Measurements from ENCODE around the gene CHPF. TPM values are rescaled to one million over a fixed set of nuclear protein-coding genes. Genes with fewer than 3 reads are reported as not detected.

The CHPF gene
- total RNA-seq, 4 donors from 2014 or later: 7.8 to 41.6 (median 24.7) TPM

DNA sequence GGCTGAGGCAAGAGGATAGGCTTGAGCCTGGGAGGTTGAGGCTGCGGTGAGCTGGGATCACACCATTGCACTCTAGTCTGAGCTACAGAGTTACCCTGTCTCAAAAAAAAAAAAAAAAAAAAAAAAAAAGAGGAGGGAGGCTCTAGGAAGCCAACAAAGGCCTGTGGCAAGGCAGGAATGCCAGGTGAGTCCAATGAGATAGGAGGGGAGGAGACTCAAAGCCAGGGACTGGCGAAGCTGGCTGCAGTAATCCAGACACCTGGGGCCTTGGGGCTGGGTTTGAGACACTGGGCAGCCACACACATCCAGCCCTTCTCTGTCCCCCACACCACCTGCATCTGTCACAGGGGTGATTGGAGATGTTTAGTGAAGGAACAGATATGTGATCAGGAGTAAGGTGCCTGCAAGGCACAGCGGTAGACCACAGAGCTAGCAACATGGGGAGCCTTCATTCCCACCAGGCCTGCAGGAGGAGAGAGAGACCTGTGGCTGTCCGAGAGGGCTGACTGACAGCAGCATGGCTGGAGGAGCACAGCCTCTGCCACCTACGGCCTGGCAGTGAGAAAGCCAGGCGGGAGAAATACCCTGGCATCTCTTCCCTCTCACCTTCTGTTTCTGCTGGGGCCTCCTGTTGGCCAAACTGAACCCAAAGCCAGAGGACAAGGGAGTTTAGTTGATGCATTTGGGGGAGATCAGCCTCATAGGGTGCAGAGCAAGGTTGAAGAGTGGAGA lies 9.5 kb downstream of the CHPF start:
- TF ChIP-seq, protein P1, sequence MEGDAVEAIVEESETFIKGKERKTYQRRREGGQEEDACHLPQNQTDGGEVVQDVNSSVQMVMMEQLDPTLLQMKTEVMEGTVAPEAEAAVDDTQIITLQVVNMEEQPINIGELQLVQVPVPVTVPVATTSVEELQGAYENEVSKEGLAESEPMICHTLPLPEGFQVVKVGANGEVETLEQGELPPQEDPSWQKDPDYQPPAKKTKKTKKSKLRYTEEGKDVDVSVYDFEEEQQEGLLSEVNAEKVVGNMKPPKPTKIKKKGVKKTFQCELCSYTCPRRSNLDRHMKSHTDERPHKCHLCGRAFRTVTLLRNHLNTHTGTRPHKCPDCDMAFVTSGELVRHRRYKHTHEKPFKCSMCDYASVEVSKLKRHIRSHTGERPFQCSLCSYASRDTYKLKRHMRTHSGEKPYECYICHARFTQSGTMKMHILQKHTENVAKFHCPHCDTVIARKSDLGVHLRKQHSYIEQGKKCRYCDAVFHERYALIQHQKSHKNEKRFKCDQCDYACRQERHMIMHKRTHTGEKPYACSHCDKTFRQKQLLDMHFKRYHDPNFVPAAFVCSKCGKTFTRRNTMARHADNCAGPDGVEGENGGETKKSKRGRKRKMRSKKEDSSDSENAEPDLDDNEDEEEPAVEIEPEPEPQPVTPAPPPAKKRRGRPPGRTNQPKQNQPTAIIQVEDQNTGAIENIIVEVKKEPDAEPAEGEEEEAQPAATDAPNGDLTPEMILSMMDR (IDR thresholded peaks at IDR 0.05; ENCODE audit: low read depth): no peak

GRCh38 chr2:219532378-219532649 lies 11.3 kb downstream of the CHPF start:
- TF ChIP-seq, protein P1 (IDR thresholded peaks at IDR 0.05; ENCODE audit: low read depth): no peak

DNA sequence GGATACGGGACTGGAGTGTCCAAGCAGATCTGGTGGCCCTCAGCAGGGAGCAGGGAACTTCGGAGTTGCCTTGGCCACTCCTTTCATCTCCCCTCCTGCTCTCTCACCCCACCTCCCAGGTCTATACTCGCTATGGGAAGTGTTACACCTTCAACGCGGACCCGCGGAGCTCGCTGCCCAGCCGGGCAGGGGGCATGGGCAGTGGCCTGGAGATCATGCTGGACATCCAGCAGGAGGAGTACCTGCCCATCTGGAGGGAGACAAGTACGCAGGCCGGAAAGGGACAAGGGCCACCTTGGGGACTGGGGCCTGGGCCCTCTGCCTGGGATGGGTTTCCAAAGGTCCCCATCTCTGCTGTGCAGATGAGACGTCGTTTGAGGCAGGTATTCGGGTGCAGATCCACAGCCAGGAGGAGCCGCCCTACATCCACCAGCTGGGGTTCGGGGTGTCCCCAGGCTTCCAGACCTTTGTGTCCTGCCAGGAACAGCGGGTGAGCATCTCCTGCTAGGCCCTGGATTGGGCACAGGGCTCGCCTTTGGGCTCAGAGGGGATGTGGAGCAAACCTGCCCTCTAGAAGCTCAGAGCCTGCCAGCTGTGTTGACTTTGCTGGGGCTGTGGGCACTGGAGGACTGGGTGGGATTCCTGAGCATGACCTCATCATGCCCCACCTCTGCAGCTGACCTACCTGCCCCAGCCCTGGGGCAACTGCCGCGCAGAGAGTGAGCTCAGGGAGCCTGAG lies 11.8 kb downstream of the CHPF start:
- TF ChIP-seq, protein P1 (IDR thresholded peaks at IDR 0.05; ENCODE audit: low read depth): no peak

DNA sequence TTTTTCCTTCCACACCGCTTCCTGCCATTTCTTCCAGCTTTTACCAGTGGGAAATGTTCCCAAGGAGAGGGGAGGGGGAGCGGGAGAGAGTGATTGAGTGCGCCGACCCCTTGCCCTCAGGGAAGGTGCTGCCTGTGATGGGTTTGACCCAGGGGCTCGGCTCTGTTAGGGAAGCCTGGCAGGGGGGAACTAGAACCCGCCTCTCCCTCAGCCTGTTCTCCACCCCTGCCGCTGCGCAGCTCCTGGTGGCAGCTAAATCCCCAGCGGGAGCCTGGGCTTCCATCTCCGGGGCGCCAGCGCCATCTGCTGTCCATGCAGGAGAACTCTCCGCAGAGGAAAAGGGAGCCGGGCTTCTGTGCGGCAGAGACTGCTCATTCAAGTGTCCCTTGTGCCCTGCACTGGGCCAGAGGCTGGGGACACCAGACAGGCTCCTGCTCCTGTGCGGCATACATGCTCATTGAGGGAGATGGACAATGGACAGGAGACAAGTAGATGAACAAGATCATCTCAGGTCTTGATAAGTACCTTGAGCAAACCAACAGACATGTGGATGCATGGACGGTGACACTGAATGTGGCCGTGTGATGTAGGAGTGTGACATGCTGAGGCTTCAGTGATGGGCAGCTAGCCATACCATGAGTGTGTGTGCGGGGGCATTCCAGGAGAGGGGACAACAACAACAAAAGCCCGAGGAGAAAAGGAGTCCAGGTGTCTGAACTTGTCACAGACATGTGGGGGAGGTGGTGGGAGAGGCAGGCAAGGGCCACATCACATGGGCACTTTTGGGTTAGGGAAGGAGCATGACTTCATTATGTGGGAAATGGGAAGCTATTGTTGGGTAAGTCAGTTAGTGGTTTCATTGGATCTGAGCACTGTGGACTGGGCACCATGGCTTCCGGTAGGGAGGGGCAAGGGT lies 13.3 kb downstream of the CHPF start:
- TF ChIP-seq, protein P1 (IDR thresholded peaks at IDR 0.05; ENCODE audit: low read depth): no peak

GRCh38 chr2:219527472-219527871 lies 16.1 kb downstream of the CHPF start:
- TF ChIP-seq, protein P1 (IDR thresholded peaks at IDR 0.05; ENCODE audit: low read depth): no peak

DNA sequence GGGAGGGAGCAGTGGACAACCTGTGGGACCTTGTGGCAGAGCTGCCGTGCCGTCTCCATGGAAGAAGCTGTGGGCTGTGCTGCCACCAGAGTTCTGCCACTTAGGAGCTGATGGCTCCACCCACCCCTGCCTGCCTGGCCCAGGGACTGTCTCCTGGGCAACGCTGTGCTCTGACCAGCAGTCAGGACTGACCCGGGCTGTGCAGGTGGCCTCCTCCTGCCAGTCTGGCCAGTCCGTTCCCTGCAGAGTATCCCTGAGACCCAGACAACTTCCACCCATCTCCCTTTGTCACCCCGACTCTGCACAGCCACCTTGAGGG lies 16.6 kb downstream of the CHPF start:
- TF ChIP-seq, protein P1 (IDR thresholded peaks at IDR 0.05; ENCODE audit: low read depth): no peak
